ENCODE results near the gene CRYBB1. TPM values are rescaled to one million over a fixed set of nuclear protein-coding genes. Genes with fewer than 3 reads are reported as not detected.

The CRYBB1 gene
- polyA plus RNA-seq, 1 of the 3 experiments (the other 2 are of a cell fraction) = 0.05 TPM

DNA sequence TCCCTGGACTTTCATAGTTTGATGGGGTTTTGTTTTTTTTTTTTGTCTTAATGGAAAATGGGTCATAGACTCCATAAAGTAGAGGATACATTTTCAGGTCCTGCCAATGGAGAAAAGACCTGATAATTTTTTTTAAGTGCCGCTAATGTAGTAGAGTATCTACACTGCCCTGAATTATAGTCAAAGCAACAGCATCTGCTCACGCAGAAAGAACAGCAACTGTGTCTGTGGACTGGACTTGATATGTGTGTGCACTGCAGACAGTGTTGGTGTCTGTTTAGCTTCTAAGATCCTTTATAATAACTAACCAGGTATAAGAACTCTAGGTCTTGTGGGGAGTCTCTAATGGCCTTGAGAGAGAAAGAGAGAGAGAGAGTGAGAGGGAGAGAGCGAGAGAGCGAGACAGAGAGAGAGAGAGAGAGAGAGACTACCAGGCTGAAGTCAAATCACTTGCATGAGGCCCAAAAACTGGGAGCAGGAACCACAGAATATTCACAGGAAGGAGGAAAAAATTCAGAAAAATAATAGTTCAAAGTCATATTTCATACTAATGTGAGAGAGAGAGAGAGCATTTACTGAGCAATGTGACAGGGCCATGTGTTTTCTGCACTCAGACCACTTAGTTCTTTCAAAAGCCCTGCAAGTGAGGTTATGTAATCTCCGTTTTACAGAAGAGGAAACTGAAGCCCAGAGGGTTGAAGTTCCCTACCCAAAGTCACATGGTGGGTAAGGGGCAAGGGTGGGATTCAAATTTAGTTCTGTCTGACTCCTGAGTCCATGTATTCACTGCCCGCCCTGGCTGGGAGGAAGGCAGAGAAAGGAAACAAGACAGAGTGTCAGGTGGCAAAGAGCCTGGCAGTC is 30.9 kb upstream of the CRYBB1 start:
- ChIA-PET POLR2A (no interaction called here), CTCF (no interaction called here)
- WGBS (ENCODE audit: low lambda C conversion rate) = 88% methylated on average over 6 of the region's 6 CpGs
- no peak overlapping the region for H2AFZ ChIP-seq (ENCODE audit: low read depth)
- peaks cover 10 to 36% of the 10 kb centered on the region in 2 experiments; a peak in 3 of 4 replicates for H3K4me1 ChIP-seq (ENCODE audit: control insufficient read depth in 1 of 2, insufficient read depth in 2 of 2, low read depth in 1 of 2, low read length in 1 of 2)
- no peak for TF ChIP-seq FOSL2 (IDR thresholded peaks at IDR 0.05; ENCODE audit: borderline replicate concordance, low read depth)
- TF ChIP-seq MXI1 (IDR thresholded peaks at IDR 0.05; ENCODE audit: low read depth, low read length) = peak; percentile 86
- TF ChIP-seq, protein P1, sequence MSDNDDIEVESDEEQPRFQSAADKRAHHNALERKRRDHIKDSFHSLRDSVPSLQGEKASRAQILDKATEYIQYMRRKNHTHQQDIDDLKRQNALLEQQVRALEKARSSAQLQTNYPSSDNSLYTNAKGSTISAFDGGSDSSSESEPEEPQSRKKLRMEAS (IDR thresholded peaks at IDR 0.05; ENCODE audit: low read depth) = no peak
- H3K27me3 ChIP-seq (ENCODE audit: insufficient read depth) = peaks cover 31% of the 10 kb centered on the region
- no peak overlapping the region for H3K4me3 ChIP-seq (ENCODE audit: low read depth in 2 of 2, low read length in 1 of 2)
- no peaks in the 10 kb centered on the region for H3K9me3 ChIP-seq
- no peak overlapping the region for H3K9ac ChIP-seq
- no peaks in the 10 kb centered on the region for H3K9me2 ChIP-seq
- no peaks in the 10 kb centered on the region for H4K20me1 ChIP-seq (ENCODE audit: insufficient read depth)
- peak; percentile 41 for DNase-seq
- H3K79me2 ChIP-seq (ENCODE audit: insufficient read depth) = no peaks in the 10 kb centered on the region
- H3K27ac ChIP-seq (ENCODE audit: low read depth in 2 of 2, low read length in 1 of 2) = peak overlapping the region in 1 of 2 experiments; percentile 25; a peak in 1 of 4 replicates
- no peaks in the 10 kb centered on the region for H3K36me3 ChIP-seq (replicated peaks in 1 of 2; ENCODE audit: control insufficient read depth in 1 of 2, insufficient read depth in 2 of 2, low read length in 1 of 2)
- H3K4me2 ChIP-seq = no peak overlapping the region
- no peaks in the 10 kb centered on the region for H3F3A ChIP-seq (replicated peaks; ENCODE audit: insufficient read depth)

DNA sequence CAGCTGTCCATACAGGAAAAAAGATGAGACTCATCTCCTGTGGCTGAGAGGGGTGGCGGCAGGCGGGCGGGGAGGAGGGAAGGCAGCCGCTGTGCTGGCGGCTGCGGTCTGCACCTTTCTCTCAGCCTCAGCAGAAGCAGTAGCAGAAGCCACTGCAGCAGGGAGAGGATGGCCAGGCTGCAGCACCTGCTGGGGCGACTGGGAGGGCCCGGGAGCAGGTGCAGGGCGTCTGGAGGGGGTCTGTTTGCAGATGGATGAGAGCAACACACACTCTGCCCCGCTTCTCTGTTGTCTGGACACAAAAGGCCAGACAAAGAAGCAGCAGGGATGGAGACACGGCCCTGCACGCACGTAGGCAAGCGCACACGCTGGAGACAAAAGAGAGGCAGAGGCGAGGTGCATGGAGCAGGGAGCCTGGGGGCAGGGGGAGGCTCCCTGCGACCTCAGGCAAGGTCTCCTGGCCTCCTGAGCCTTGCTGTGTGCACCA is 30.2 kb upstream of the CRYBB1 start:
- H3K9ac ChIP-seq = no peak overlapping the region
- no peak for TF ChIP-seq TCF12 (IDR thresholded peaks at IDR 0.05)
- no peak for TF ChIP-seq ELF1 (IDR thresholded peaks at IDR 0.05)
- TF ChIP-seq GABPA (IDR thresholded peaks at IDR 0.05; ENCODE audit: low read depth) = no peak
- no peak for TF ChIP-seq CHD2 (IDR thresholded peaks at IDR 0.05; ENCODE audit: low read length, partially characterized antibody)
- TF ChIP-seq, protein P2, sequence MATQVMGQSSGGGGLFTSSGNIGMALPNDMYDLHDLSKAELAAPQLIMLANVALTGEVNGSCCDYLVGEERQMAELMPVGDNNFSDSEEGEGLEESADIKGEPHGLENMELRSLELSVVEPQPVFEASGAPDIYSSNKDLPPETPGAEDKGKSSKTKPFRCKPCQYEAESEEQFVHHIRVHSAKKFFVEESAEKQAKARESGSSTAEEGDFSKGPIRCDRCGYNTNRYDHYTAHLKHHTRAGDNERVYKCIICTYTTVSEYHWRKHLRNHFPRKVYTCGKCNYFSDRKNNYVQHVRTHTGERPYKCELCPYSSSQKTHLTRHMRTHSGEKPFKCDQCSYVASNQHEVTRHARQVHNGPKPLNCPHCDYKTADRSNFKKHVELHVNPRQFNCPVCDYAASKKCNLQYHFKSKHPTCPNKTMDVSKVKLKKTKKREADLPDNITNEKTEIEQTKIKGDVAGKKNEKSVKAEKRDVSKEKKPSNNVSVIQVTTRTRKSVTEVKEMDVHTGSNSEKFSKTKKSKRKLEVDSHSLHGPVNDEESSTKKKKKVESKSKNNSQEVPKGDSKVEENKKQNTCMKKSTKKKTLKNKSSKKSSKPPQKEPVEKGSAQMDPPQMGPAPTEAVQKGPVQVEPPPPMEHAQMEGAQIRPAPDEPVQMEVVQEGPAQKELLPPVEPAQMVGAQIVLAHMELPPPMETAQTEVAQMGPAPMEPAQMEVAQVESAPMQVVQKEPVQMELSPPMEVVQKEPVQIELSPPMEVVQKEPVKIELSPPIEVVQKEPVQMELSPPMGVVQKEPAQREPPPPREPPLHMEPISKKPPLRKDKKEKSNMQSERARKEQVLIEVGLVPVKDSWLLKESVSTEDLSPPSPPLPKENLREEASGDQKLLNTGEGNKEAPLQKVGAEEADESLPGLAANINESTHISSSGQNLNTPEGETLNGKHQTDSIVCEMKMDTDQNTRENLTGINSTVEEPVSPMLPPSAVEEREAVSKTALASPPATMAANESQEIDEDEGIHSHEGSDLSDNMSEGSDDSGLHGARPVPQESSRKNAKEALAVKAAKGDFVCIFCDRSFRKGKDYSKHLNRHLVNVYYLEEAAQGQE (IDR thresholded peaks at IDR 0.05; ENCODE audit: low read depth, low read length) = no peak
- TF ChIP-seq NFIC (IDR thresholded peaks at IDR 0.05; ENCODE audit: borderline replicate concordance) = no peak
- no peak for TF ChIP-seq JUND (IDR thresholded peaks at IDR 0.05)
- no peak for TF ChIP-seq YY1 (IDR thresholded peaks at IDR 0.05; ENCODE audit: low read depth)
- TF ChIP-seq GATA2 (CRISPR knock-in tag; IDR thresholded peaks at IDR 0.05) = no peak
- no peak for TF ChIP-seq RXRA (IDR thresholded peaks at IDR 0.05; ENCODE audit: borderline replicate concordance, low read depth)
- no peak for TF ChIP-seq FOSL2 (IDR thresholded peaks at IDR 0.05; ENCODE audit: borderline replicate concordance, low read depth)
- TF ChIP-seq MEF2A (IDR thresholded peaks at IDR 0.05; ENCODE audit: borderline replicate concordance, low read depth) = no peak
- TF ChIP-seq NRF1 (IDR thresholded peaks at IDR 0.05; ENCODE audit: low read depth, low read length) = no peak
- no peak for TF ChIP-seq SMC3 (IDR thresholded peaks at IDR 0.05; ENCODE audit: low read depth, low read length)
- no peak for TF ChIP-seq MXI1 (IDR thresholded peaks at IDR 0.05; ENCODE audit: low read depth, low read length)
- TF ChIP-seq, protein P3, sequence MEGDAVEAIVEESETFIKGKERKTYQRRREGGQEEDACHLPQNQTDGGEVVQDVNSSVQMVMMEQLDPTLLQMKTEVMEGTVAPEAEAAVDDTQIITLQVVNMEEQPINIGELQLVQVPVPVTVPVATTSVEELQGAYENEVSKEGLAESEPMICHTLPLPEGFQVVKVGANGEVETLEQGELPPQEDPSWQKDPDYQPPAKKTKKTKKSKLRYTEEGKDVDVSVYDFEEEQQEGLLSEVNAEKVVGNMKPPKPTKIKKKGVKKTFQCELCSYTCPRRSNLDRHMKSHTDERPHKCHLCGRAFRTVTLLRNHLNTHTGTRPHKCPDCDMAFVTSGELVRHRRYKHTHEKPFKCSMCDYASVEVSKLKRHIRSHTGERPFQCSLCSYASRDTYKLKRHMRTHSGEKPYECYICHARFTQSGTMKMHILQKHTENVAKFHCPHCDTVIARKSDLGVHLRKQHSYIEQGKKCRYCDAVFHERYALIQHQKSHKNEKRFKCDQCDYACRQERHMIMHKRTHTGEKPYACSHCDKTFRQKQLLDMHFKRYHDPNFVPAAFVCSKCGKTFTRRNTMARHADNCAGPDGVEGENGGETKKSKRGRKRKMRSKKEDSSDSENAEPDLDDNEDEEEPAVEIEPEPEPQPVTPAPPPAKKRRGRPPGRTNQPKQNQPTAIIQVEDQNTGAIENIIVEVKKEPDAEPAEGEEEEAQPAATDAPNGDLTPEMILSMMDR (IDR thresholded peaks at IDR 0.05) = no peak
- H3K36me3 ChIP-seq (replicated peaks in 1 of 2; ENCODE audit: control insufficient read depth in 1 of 2, insufficient read depth in 2 of 2, low read length in 1 of 2) = no peaks in the 10 kb centered on the region
- no peaks in the 10 kb centered on the region for H3K9me2 ChIP-seq
- ChIA-PET POLR2A (interaction anchor here (0.9 kb wide), 1 partner anchor 9 kb away, joined by 3 read pairs; the partner anchor contains the start of gene MIAT), CTCF (interaction anchor here (1.0 to 1.7 kb wide), 2 partner anchors 169 to 182 kb away, joined by 3 to 5 read pairs; no protein-coding TSS in a partner anchor)
- WGBS (ENCODE audit: low lambda C conversion rate) = 76% methylated on average over 17 of the region's 17 CpGs
- DNase-seq = peak; percentile 39
- no peak overlapping the region for H3K4me3 ChIP-seq (ENCODE audit: low read depth in 2 of 2, low read length in 1 of 2)
- H3K9me3 ChIP-seq = no peaks in the 10 kb centered on the region
- no peaks in the 10 kb centered on the region for H3F3A ChIP-seq (replicated peaks; ENCODE audit: insufficient read depth)
- peak overlapping the region in 1 of 2 experiments; percentile 25; a peak in 2 of 4 replicates for H3K27ac ChIP-seq (ENCODE audit: low read depth in 2 of 2, low read length in 1 of 2)
- peaks cover 10 to 36% of the 10 kb centered on the region in 2 experiments; a peak in 3 of 4 replicates for H3K4me1 ChIP-seq (ENCODE audit: control insufficient read depth in 1 of 2, insufficient read depth in 2 of 2, low read depth in 1 of 2, low read length in 1 of 2)
- no peak overlapping the region for H3K4me2 ChIP-seq
- H4K20me1 ChIP-seq (ENCODE audit: insufficient read depth) = no peaks in the 10 kb centered on the region
- H3K27me3 ChIP-seq (ENCODE audit: insufficient read depth) = peaks cover 24% of the 10 kb centered on the region; the same call in 1 of the 2 replicates
- no peak overlapping the region for H2AFZ ChIP-seq (ENCODE audit: low read depth)
- H3K79me2 ChIP-seq (ENCODE audit: insufficient read depth) = no peaks in the 10 kb centered on the region
